ENCODE results near the gene KRTAP10-1.
"Not testable (repeated sequence)": the region's sequence is repeated elsewhere in the genome, so short reads cannot be mapped to it uniquely, and the experiment has no call there.

The KRTAP10-1 gene

GRCh38 chr21:44551340-44551961 lies 11.5 kb upstream of the KRTAP10-1 start, which contains the start of gene KRTAP10-2:
Gene KRTAP10-2 (minus strand): TSS chr21:44551505. CDS start chr21:44551458, 47 bp downstream.
- TF ChIP-seq, protein P1, sequence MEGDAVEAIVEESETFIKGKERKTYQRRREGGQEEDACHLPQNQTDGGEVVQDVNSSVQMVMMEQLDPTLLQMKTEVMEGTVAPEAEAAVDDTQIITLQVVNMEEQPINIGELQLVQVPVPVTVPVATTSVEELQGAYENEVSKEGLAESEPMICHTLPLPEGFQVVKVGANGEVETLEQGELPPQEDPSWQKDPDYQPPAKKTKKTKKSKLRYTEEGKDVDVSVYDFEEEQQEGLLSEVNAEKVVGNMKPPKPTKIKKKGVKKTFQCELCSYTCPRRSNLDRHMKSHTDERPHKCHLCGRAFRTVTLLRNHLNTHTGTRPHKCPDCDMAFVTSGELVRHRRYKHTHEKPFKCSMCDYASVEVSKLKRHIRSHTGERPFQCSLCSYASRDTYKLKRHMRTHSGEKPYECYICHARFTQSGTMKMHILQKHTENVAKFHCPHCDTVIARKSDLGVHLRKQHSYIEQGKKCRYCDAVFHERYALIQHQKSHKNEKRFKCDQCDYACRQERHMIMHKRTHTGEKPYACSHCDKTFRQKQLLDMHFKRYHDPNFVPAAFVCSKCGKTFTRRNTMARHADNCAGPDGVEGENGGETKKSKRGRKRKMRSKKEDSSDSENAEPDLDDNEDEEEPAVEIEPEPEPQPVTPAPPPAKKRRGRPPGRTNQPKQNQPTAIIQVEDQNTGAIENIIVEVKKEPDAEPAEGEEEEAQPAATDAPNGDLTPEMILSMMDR (conservative IDR thresholded peaks at IDR 0.05; ENCODE audit: low read length) = no peak
- no peak within 1 kb of the TSS for H3K4me3 ChIP-seq (ENCODE audit: low read length)
- no peak for DNase-seq (ENCODE audit: low read depth)

- TF ChIP-seq, protein P1 (conservative IDR thresholded peaks at IDR 0.05; ENCODE audit: low read length) = no peak
- H3K4me3 ChIP-seq (ENCODE audit: low read length) = no peak overlapping the region
- no peak for DNase-seq (ENCODE audit: low read depth)
Observed at GRCh38 chr21:44550807-44551206, 10.8 kb upstream of the KRTAP10-1 start.

GRCh38 chr21:44550285-44550684 lies 10.3 kb upstream of the KRTAP10-1 start:
- H3K4me3 ChIP-seq (ENCODE audit: low read length); DNase-seq (ENCODE audit: low read depth): not testable (repeated sequence)

DNA sequence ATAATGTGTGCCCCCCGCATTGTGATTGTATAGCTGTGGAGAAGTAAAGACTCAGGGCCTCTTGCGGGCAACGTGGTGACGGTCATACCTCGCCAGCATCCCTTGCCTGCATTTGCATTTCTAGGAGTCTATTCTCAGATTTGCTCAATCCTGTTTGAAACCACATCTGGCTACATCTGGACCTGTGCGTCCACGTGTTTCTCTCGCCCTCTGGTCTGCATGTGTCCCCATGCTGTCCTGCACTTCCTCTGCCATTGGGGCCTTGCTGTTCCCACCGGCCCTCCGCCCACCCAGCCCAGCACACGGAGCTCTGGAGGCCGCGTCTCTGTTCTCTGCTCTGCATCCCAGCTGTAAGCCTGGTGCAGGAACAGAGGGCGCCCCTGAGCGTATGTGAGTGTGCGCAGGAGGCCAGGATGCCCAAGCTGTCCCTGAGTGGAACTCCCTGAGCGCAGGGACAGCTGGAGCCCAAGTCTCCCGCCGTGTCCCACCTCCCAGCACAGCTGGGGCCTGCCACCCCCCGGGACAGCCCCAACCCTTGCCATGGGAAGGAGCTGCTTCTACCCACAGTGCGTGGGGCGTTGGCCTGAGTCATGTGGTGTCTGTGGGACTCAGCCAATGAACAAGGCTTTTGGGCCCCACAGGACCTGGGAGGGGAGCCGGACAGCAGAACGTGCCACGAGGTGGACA lies 9.7 kb upstream of the KRTAP10-1 start:
- DNase-seq (ENCODE audit: low read depth) = no peak
- TF ChIP-seq, protein P1 (conservative IDR thresholded peaks at IDR 0.05; ENCODE audit: low read length) = no peak

DNA sequence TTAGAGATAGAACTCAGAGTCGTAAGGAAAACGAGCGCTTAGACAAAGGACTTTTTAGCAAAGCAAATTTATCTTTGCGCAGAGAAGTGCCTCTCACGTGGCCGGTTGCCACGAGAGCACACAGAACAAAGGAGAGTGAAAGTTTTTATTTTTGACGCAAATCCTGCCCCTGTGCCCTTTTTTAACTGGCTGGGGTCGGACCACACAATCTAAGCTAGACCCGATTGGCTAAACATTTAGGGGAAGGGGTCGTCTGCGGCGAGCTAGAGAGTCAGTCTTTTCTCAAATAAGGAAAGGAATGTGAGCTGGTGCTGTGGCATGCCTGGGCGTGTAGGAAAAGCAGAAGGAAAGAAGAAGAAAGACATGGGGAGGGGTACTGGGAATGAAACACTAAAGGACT lies 8.9 kb upstream of the KRTAP10-1 start:
- TF ChIP-seq, protein P1 (conservative IDR thresholded peaks at IDR 0.05; ENCODE audit: low read length) = no peak
- no peak overlapping the region for H3K4me3 ChIP-seq (ENCODE audit: low read length)
- no peak for DNase-seq (ENCODE audit: low read depth)

More for the DNA sequence above, 9.7 kb upstream of the KRTAP10-1 start:
- H3K4me3 ChIP-seq (ENCODE audit: low read length) = no peak overlapping the region

DNA sequence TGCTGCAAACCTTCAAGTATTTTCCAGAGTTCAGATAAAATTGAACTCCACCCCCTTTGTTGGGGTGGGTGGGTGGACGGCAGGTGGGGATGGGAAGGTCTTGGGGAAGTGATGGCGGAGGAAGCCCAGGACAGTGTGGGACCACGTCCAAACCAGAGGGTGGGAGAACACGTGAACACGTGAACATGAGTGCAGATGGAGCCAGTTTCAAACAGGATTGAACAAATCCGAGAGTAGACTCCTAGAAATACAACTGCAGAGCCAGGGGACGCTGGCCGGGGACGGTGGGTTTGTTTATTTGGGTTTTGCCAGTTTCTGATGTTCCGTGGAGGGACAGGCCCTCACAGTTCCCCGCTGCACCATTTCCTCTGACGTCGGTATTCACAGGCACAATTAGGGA lies 8.4 kb upstream of the KRTAP10-1 start:
- H3K4me3 ChIP-seq (ENCODE audit: low read length) = no peak overlapping the region
- no peak for DNase-seq (ENCODE audit: low read depth)
- TF ChIP-seq, protein P1 (conservative IDR thresholded peaks at IDR 0.05; ENCODE audit: low read length) = no peak

GRCh38 chr21:44547656-44548331 lies 7.8 kb upstream of the KRTAP10-1 start:
- no peak overlapping the region for H3K4me3 ChIP-seq (ENCODE audit: low read length)
- DNase-seq (ENCODE audit: low read depth) = no peak
- TF ChIP-seq, protein P1 (conservative IDR thresholded peaks at IDR 0.05; ENCODE audit: low read length) = no peak
